Activated CD4-positive, alpha-beta T cell treated with anti-CD3 and anti-CD28 coated beads, Interleukin-2, Interleukin-4, amounts not matched to agents 100 ng/mL and 50 ng/mL, durations not matched to agents 16 hours and 8 hours (primary cell): Measurements from ENCODE around the gene C1orf115.
A peak's percentile ranks its signal among the peaks of the same experiment; 100 is the strongest.
"Not testable (repeated sequence)": the region's sequence is repeated elsewhere in the genome, so short reads cannot be mapped to it uniquely, and the experiment has no call there.

ENCODE experiments used
- DNase-seq: peaks from one replicate; pipeline ENCODE4 v3.0.0-alpha.2; 2020; ENCODE audit warnings: low spot score

The C1orf115 gene, protein sequence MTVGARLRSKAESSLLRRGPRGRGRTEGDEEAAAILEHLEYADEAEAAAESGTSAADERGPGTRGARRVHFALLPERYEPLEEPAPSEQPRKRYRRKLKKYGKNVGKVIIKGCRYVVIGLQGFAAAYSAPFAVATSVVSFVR

DNA sequence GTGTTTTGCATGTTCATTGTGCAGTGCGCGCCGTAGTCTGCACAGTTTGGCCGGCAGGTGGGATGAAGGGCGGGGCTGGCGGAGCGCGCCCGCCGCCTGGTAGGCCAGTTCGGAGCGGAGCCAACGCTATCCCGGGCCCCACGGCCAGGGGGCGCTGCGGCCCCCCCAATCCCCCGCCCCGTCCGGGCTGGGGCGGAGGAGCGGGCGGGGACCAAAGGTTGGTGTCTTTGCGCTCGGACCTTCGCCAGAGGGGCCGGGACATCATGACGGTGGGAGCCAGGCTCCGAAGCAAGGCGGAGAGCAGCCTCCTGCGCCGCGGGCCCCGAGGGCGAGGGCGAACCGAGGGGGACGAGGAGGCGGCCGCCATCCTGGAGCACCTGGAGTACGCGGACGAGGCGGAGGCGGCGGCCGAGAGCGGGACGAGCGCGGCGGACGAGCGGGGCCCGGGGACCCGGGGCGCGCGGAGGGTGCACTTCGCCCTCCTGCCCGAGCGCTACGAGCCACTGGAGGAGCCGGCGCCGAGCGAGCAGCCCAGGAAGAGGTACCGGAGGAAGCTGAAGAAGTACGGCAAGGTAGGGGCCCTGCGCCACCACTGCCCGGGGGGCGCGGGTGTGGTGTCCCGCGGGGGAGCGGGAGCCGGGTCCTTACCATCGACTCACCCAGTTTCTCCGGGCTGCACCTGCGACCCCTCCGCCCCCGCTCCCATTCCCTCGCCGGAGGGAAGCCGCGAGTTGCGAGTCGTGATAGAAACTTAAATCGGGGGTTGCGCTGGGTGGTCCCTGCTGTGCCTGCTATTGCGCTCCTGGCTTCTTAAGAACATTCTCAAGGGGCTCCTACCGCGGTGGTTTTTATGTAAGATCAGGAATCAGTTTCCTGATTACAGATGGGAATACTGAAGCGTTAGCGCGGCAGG is at the start of gene C1orf115:
TSS of gene C1orf115 (plus strand) at position 224 of the 913 bp plus-strand sequence. CDS start at position 264, 40 bp downstream.
- DNase-seq = peak; percentile 74

DNA sequence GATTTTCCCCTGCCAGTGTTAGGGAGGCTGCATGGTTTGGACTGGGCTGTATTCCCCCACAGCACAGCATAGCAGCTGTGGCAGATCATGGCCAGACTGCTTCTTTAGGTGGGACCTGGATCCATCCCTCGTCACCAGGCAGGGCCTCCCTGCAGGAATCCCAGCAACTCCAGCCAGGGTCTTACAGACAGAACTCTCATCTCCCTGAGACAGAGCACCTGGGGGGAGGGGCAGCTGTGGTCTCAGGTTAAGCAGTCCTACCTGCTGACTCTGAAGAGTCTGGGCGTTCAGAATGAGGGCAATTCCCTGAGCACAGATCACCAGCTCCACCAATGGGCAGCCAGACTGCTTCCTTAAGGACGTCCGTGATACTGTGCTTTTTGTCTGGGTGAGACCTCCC is 47.9 kb upstream of the C1orf115 start:
- DNase-seq = no peak

DNA sequence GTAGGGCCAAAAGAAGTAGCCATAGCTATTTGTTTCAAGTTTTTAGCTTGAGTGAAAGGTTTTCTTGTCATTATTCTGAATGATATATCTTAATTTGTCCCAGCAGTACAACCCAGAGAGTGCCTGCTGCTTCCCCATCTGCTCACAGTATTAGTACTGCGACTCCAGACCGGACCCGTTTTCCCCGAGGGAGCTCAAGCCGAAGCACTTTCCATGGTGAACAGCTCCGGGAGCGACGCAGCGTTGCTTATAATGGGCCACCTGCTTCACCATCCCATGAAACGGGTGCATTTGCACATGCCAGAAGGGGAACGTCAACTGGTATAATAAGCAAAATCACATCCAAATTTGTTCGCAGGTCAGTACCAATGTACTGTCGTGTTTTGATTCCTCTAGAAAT is 37.2 kb upstream of the C1orf115 start:
- DNase-seq = no peak

DNA sequence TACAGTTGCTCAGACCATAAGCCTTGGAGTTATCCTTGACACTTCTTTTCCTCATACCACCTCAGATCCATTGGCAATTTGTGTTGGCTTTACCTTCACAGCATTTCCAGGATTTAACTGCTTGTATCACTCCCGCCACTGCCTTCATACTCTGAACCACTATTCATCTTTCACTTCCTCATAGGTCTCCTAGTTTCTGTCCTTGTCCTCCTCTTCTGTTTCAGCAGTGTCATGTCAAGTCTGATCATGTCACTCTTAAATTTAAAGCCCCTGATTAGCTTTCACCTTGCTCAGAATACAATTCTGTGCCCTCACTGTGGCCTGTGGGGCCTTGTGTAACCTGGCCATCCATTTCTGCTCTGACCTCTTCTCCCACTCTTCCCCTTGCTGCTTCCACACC is 34.7 kb upstream of the C1orf115 start:
- no peak for DNase-seq

DNA sequence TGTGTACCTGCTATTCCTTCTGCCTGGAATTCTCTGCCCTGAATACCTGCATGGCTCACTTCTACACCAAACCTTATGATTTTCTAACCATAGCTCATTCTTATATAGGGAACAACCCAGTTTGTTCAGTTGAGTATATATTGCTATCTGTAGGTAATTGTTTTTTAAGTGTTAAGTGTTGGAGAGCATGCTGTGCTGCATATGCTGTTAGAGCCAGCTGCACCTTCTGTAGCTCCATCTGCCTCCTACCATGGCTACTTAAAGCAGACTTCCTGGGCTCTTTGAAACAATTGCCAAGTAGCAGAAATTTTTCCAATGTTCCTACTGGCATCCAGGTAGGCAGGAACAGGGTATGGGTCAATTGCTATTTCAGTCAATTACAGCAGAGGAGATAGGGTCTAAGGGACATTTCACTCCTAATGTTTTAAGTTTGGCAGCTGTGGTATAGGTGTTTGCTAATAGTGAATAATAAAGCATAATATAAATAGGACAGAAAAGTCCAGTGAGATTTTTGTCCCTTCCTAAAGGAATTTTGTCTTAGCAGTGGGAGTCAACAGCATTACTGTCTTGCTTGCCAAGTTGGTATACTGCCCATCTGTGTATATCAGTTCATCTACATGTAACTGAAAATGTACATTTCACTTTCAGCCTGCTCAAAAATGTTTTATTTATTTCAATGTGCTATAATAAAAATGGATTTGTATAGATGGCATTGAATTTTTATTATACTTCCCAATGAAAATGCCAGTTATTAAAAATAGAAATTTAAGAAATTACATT is 34.0 kb upstream of the C1orf115 start:
- no peak for DNase-seq

DNA sequence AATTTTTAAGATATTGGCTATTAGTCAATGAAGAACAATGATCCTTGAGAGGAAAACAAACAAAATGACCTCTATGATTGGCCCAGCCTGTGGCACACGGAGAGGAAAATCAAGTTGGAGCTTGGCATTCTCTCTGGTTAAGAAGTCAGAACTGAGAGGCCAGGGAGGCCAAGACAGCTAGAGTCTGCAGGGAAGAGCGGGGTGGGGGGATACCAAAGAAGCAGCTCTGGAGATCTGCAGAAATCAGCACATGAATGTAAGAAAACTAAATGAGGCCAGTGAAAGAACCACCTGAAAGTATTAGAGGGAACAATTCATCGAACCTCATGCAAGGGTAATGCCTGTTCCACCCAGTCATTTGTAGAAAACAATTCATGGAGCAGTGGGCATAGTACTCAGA is 23.8 kb upstream of the C1orf115 start:
- no peak for DNase-seq

DNA sequence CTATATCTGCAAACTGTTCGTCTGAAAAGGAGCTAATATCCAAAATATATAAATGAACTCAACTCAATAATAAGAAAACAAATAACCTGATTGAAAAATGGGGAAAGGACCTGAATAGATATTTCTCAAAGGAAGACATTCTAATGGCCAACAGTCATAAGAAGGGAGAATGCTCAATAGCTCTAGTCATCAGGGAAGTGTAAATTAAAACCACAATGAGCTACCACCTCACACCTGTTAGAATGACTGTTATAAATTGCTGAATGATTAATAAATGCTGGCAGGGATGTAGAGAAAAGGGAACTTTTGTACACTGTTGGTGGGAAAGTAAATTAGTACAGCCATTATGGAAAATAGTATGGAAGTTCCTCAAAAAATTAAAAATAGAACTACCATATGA is 21.2 kb upstream of the C1orf115 start:
- no peak for DNase-seq

DNA sequence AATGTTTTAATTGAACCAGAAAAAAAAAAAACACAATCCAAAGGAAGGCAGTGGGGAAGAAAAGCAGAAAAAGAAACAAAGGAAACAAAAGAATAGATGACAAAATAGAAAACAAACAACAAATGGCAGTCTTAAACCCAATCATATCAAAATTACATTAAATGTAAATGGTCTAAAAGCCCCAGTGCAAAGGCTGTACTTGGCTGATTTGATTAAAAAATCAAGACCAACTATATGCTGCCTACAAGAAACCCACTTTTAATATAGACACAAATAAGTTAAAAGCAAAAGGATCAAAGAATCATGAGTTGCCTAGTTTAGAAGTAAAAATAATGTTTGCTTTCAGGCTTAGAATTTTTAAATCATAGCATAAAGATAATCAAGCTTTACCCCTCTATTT is 19.8 kb upstream of the C1orf115 start:
- no peak for DNase-seq

DNA sequence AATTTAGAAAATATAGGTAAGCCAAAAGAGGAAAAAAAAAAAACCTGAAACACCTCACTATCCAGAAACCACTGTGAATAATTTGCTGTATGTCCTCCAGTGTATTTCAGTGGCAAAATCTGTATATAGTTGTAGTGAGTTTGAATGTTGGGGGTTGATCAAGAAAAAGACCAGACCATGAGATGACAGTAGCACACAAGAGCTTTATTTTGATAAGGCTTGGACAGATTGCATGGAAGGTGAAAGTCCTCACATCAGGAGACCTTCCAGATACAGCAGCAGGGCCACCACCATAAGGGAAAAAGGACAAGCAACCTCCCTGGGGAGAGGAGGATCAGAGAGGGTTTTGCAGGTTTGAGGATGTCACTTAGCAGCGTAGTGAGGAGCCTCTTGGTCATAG is 16.2 kb upstream of the C1orf115 start:
- no peak for DNase-seq

DNA sequence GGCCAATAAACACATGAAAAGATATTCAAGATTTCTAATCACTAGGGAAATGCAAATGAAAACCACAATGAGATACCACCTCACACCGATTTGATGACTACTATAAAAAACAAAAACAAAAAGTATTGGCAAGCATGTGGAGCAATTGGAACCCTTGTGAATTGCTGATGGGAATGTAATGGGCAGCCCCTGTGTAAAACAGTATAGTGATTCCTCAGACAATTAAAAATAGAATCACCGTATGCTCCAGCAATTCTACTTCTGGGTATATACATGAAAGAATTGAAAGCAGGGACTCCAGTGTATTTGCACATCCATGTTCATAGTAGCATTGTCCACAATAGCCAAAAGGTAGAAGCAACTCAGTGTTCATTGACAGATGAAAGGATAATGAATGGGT is 12.9 kb upstream of the C1orf115 start:
- DNase-seq = no peak

DNA sequence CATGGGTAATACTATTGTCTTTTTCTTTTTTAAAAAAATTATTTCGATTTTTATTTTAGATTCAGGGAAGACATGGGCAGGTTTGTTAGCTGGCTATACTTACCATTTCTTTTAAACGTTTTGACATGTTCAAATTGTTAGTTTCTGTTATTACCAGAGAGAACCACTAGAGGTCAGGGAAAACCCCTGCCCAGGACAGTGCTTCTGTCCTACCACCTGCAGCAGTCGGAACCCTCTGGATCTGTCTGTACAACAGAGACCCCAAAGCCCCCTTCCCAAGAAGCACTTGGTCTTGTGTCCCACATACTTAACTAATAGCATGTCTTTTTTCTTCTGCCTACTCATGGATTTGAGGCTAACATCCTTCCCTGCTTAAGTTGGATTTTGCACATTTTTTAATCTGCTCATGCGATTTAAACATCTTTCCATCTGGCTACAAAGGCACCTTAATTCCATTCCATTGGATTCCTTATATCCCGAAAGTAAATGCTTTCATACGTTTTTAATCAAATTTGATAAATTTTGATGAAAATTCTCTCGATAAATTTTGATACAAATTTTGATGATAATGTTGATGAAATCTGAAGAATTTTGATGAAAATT is 10.0 kb upstream of the C1orf115 start:
- peak; percentile 22 for DNase-seq

DNA sequence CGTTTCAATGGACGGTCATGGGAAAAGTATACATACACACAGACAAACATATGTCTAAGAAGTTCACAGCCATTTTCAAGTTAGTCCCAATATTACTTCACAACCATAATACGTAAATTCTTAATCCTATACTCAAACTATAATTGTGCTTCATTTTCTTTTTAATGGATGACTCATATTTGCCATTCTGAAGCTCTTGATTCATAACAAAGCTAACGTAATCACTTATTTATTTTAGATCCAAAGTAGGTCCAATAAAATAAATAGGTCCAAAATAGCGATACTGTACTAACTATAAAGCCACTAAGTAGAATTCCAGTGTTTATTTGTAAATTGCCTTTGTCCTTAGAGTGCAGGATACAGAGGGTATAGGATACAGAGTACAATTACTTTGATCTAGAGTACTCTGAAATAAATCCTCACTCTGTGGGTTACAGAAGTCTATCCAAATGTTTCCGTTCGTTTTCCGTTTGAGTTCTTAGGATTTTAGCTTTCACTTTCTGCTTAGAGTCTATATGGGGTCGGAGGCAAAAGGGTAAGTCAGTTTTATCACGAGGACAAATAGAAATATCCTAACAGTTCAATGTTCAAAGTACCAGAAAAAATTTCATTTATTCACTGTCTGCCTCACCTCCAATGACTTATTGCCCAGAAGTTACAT is 8.8 kb upstream of the C1orf115 start:
- DNase-seq = no peak

DNA sequence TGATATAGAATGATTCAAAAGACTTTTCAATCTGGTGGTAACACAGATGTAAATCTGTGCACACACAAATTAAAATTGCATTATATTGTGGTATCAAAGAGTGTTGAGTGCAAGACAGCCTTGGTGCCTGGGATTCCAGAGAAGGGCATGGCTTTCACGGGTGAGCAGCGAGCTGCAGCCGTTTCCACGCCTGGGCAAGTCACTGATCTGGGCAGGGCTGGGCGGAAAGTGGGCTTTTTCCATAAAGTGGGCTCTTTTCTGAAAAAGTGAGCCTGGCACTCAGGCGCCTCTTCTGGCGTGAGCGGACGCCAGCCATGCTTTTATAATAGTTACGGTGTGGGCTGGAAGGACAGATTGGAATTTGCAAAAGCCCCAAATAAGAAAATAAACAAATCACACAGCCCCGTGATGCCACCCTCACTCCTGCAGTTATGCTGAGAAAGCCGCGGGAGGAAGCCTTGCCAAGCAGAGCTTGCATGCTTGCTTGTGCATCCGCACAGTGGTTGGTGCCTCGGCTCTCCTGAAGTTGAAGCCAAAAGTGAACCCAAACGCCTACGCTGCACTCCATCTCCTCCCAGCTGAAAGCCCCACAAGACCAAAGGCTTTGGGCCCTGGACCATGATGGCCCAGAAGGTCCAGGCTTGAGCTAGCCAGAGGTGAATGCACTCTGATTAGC is 7.1 kb upstream of the C1orf115 start:
- DNase-seq = no peak

DNA sequence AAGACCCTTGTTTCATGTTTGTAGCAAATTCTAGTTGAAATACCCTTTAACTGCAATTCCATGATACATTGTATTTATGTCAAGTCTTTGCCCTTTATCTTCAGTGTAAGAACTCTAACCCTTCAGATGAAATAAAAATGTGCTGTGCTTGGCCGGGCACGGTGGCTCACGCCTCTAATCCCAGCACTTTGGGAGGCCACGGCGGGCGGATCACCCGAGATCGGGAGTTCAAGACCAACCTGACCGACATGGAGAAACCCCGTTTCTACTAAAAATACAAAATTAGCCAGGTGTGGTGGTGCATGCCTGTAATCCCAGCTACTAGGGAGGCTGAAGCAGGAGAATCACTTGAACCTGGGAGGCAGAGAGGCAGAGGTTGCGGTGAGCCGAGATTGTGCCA is 6.4 kb upstream of the C1orf115 start:
- not testable (repeated sequence) for DNase-seq

DNA sequence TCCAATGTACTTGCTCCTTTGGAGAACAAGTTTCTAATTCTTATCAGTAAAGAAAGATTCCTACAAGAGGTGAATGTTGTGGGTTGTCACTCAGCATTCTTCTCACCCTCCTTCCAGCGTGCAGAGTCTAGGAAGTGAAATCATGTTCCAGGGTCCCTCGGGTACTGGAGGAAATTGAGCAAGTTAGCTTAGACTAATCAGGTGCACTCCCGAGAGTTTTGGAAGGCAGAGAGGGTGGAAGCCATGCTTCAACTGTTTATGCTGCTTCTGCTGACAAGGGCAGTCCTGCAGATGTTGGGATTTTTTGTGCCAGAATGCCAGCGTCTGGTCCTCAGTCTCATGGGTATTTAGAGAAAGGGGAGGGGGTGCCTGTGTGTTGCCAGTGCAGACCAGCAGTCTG is 5.3 kb upstream of the C1orf115 start:
- no peak for DNase-seq

DNA sequence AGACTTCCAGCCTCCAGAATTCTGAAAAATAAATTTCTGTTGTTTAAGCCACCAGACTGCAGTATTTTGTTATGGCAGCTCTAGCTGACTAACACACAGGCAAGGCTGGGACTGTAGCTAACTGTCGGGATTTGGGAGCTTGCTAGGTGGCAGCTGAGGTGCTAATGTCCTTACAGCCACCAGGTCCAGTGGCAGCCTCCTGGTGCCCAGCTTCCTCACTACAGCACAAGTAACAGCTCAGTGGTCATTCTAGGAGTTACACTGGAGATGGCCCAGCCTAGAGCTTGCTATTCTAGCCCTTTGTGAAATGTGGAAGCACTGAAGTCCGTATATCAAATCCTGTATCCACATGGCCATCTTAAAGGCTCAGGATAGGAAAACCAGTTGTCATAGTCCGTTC is 4.3 kb upstream of the C1orf115 start:
- no peak for DNase-seq

DNA sequence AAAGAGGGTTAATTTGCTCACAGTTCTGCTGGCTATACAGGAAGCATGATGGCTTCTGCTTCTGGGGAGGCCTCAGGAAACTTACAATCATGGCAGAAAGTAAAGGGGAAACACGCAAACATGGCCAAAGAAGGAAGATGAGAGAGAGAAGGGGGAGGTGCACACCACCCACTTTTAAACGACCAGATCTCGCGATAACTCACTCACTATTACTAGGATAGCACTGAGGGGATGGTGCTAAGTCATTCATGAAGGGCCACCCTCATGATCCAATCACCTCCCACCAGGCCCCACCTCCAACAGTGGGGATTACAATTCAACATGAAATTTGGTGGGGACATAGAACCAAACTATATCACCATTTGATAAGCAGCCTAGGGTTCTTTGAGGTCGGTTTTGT is 2.4 kb upstream of the C1orf115 start:
- no peak for DNase-seq

DNA sequence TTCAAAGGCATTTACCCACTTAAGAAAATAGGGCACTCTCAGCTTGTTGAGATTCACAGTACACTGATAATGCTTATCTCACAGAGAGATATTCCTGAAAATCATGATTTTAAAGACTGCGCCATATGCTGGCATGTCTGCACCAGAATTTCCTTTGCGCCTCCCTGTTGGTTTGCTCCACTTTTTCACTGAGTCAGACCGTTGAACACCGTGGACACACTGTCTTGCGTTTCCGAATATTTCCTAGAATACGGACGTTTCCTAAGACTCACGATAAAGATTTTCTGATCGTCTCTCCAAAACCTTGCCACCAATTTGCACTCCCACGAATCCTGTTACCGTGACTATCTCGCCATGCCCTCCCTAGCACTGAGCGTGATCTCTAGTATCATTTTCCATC is 497 bp upstream of the C1orf115 start:
- no peak for DNase-seq

DNA sequence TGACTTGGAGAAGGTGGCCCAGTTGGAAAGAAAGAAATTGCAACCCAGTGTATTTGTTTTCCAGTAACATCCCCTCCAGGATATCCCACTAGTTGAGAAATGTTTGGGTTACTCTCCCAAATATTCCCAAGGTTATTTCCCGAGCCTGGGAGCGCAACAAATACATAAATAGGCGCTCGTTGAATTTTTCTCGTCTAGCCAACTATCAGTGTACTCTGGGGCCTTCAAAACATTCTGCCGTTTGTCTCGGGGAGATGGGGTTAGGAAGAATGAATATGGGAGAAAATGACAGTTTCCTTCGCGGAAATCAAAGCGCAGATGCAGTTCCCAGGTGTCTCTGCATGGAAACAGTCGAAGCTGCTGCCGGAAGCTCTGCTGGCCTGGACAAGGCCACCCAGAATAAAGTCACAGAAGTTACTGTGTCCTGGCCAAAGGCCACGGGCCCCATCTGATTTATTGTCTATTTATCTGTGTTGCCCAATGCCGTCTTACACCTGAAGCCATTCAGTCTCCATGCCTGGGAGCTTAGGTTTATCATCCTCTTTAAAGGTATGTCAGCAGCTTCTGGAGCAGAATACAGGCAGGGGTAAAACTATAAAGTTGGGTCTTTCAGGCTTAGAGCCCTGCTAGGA is 1.0 kb downstream of the C1orf115 start:
- no peak for DNase-seq

DNA sequence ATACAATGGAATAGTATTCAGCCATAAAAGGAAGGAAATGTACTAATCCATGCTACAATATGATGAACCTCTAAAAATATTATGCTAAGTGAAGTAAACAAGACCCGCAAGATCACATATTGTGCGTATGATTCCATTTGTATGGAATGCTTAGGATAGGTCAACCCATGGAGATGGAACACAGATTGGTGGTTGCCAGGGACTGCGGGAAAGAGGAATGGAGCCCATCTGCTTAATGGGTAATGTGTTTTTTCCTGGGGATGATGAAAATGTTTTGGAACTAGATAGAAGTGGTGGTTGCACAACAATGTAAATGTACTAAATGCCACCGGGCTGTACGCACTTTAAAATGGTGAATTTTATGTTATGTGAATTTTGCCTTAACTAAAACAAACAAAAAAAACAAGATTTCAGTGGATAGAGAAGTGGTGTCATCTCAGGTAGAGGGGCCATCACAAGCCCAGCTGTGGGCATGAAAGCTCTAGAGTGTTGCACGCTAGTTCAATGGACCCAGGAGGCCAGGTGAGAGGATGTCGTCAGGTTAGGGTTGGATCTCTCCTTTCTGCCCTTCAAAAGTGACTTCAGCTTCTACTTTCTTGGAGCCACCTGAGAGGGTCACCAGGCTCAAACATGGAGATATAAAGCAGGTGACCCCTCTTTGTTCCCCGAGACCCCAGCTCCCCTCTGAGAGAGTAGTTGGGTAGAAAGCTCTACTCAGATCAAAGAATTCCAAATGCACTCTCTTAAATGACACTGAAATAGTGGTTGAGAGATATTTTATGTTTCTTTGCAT is 2.5 kb downstream of the C1orf115 start:
- no peak for DNase-seq
